CD8-positive, alpha-beta memory T cell (primary cell): ENCODE results near the gene PIK3C2A. TPM values are rescaled to one million over a fixed set of nuclear protein-coding genes. Genes with fewer than 3 reads are reported as not detected.

Source experiments
- CTCF ChIA-PET: fragments of 350-600 bp; sonication (Branson Sonifier 250); formaldehyde crosslinking; loops from one replicate; lab custom pipeline; 2021; ENCODE audit warnings: antibody characterized with exemption; lab: Charles Lee
- POLR2A ChIA-PET: fragments of 350-600 bp; sonication (Branson Sonifier 250); formaldehyde crosslinking; loops from one replicate; lab custom pipeline; 2021; ENCODE audit warnings: antibody characterized with exemption; lab: Charles Lee
- DNase-seq, 5 donors: peaks; one replicate each; pipeline versions ENCODE4 v3.0.0 to v3.0.0-alpha.2; 2020 to 2022; ENCODE audit warnings: mixed read lengths in 1 of 5
- H3K27ac ChIP-seq: one replicate; pipeline ENCODE4 v1.7.0; 2013; ENCODE audit warnings: low read depth, mild to moderate bottlenecking, low read length, moderate library complexity
- H3K27me3 ChIP-seq: 2 replicates; pipeline ENCODE4 v1.7.0; 2013; ENCODE audit warnings: low read length, mild to moderate bottlenecking; ENCODE audit not compliant: insufficient read depth, poor library complexity, severe bottlenecking
- H3K36me3 ChIP-seq: 2 replicates; pipeline ENCODE4 v1.7.0; 2013; ENCODE audit warnings: mild to moderate bottlenecking, low read length, moderate library complexity; ENCODE audit not compliant: insufficient read depth
- H3K4me1 ChIP-seq: 2 replicates; pipeline ENCODE4 v1.7.0; 2013; ENCODE audit warnings: mild to moderate bottlenecking, low read length, moderate library complexity; ENCODE audit not compliant: insufficient read depth
- H3K4me3 ChIP-seq: 2 replicates; pipeline ENCODE4 v1.7.0; 2013; ENCODE audit warnings: mild to moderate bottlenecking, low read length
- H3K9me3 ChIP-seq: 2 replicates; pipeline ENCODE4 v1.7.0; 2013; ENCODE audit warnings: mild to moderate bottlenecking, low read length
- H3K27ac Mint-ChIP-seq, 8 donors: one replicate each; pipeline ENCODE4 v1.8.0; 2020 to 2021; ENCODE audit warnings: mixed read lengths in 8 of 8, mild to moderate bottlenecking in 6 of 8, inconsistent platforms in 3 of 8, moderate library complexity in 3 of 8
- H3K27me3 Mint-ChIP-seq, 2 donors: one replicate each; pipeline ENCODE4 v1.8.0; 2020 to 2021; ENCODE audit warnings: mixed read lengths in 2 of 2, mild to moderate bottlenecking in 1 of 2, moderate library complexity in 1 of 2
- H3K36me3 Mint-ChIP-seq, 3 donors: one replicate each; pipeline ENCODE4 v1.8.0; 2020 to 2021; ENCODE audit warnings: mixed read lengths in 3 of 3, inconsistent platforms in 1 of 3, mild to moderate bottlenecking in 1 of 3
- H3K4me1 Mint-ChIP-seq, 3 donors: one replicate each; pipeline ENCODE4 v1.8.0; 2020 to 2021; ENCODE audit warnings: mixed read lengths in 3 of 3, inconsistent platforms in 1 of 3, mild to moderate bottlenecking in 1 of 3
- H3K4me3 Mint-ChIP-seq, 7 donors: one replicate each; pipeline ENCODE4 v1.8.0; 2020 to 2021; ENCODE audit warnings: mixed read lengths in 7 of 7, mild to moderate bottlenecking in 6 of 7, moderate library complexity in 4 of 7, inconsistent platforms in 2 of 7
- H3K9me3 Mint-ChIP-seq, 5 donors: one replicate each; pipeline ENCODE4 v1.8.0; 2020 to 2022; ENCODE audit warnings: mixed read lengths in 5 of 5, mild to moderate bottlenecking in 3 of 5, moderate library complexity in 2 of 5, inconsistent platforms in 1 of 5
- polyA plus RNA-seq: library from polyadenylated mRNA; unstranded; fragments of 300-500 nt; fragmentation: Illumina TruSeq; gene quantifications from one replicate; pipeline ENCODE4 v1.2.3, GENCODE V29; 2021
- total RNA-seq, 2 experiments: library from RNA; stranded (reverse); gene quantifications; one replicate each; pipeline ENCODE4 v1.2.3, GENCODE V29; 2021

Gene PIK3C2A
- total and polyA plus RNA-seq, 3 experiments from 2014 or later, result 8.1 to 33.0 (median 30.4) TPM

DNA sequence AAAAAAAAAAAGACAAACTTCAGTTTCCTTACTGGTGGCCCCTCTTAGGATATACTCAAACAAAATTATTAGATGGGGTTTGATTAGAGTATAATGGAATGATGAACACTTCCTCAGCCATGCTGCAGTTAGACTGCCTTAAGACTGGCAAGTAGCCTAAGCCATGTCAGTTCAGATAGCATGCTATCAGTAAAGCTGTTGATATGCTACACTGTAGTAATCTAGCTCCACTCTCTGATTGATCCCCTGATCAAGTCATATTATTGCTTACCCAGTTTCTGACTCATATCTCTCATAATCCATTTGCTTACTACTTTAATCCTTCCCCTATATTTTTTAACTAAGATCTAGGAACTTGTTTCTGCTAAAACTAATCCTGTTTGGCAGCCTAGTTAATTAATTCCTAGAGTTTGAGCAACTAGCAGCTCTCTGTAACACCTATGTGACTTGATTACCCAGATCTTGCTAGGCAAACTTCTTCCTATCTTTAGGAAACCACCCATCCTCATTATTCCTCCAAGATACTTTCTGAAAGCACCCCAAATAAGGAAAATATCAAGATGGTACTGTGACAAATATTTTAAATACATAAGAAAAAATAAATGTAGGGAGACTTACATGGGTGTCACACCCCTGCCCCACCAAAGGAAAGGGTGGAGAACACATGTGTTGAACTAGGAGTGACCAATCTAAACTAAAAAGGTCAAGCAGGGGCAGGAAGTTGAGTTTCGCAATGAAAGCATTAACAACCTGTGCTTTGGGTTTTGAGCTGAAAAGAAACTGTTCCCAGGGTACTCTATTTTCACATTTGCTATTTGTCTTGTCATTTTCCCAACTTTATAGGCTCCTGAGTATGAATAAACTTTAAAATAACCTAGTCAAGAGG, 43.2 kb downstream of the PIK3C2A start:
- POLR2A ChIA-PET, result interaction anchor here (0.5 kb wide), 1 partner anchor 37 kb away, joined by 4 read pairs; no protein-coding TSS in a partner anchor
- H3K4me3 Mint-ChIP-seq, result no peak overlapping the region
- peaks cover 57 to 72% (median 63%) of the 10 kb centered on the region in 3 donors for H3K4me1 Mint-ChIP-seq
- no peaks in the 10 kb centered on the region for H3K9me3 Mint-ChIP-seq
- DNase-seq, result no peak
- peak overlapping the region in 4 of 8 donors; percentile 41 to 82 (median 62) for H3K27ac Mint-ChIP-seq
- no peak overlapping the region for H3K4me3 ChIP-seq
- CTCF ChIA-PET, result interaction anchor here (0.5 kb wide), 1 partner anchor 1191 kb away, joined by 3 read pairs; no protein-coding TSS in a partner anchor
- H3K27me3 Mint-ChIP-seq, result peaks cover 0 to 1% of the 10 kb centered on the region in 2 donors
- H3K9me3 ChIP-seq, result no peaks in the 10 kb centered on the region
- H3K27ac ChIP-seq, result no peak overlapping the region
- peaks cover 0 to 33% (median 16%) of the 10 kb centered on the region in 3 donors for H3K36me3 Mint-ChIP-seq
- H3K36me3 ChIP-seq, result peaks cover 10% of the 10 kb centered on the region
- no peaks in the 10 kb centered on the region for H3K27me3 ChIP-seq
- peaks cover 33% of the 10 kb centered on the region for H3K4me1 ChIP-seq

DNA sequence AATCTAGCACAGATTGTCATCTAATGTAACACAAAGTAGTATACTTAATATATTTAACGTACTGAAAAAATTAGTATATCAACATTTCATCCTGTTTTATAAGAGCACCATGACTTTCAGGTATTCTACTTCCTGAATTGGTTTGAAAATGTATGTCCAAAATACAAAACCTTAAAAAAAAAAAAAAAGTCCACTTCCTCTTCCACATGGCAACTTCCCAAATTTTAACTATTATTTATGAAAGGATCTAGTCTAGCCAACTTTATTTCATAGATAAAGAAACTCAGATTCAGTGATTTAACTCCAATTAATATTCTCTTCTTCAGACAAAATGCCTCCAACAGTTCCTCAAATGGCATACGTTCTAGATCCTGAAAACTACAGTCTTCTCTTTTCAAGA, 44.0 kb downstream of the PIK3C2A start:
- ChIA-PET POLR2A (no interaction called here), CTCF (interaction anchor here (0.5 kb wide), 1 partner anchor 1191 kb away, joined by 3 read pairs; no protein-coding TSS in a partner anchor)
- peaks cover 33% of the 10 kb centered on the region for H3K4me1 ChIP-seq
- H3K9me3 Mint-ChIP-seq, result no peaks in the 10 kb centered on the region
- no peak for DNase-seq
- no peaks in the 10 kb centered on the region for H3K27me3 ChIP-seq
- H3K36me3 Mint-ChIP-seq, result peaks cover 0 to 27% (median 14%) of the 10 kb centered on the region in 3 donors
- peaks cover 0 to 1% of the 10 kb centered on the region in 2 donors for H3K27me3 Mint-ChIP-seq
- H3K27ac ChIP-seq, result no peak overlapping the region
- no peak overlapping the region for H3K4me3 Mint-ChIP-seq
- H3K27ac Mint-ChIP-seq, result peak overlapping the region in 2 of 8 donors; percentile 15 to 33
- no peak overlapping the region for H3K4me3 ChIP-seq
- peaks cover 2% of the 10 kb centered on the region for H3K36me3 ChIP-seq
- peaks cover 53 to 70% (median 64%) of the 10 kb centered on the region in 3 donors for H3K4me1 Mint-ChIP-seq
- no peaks in the 10 kb centered on the region for H3K9me3 ChIP-seq

DNA sequence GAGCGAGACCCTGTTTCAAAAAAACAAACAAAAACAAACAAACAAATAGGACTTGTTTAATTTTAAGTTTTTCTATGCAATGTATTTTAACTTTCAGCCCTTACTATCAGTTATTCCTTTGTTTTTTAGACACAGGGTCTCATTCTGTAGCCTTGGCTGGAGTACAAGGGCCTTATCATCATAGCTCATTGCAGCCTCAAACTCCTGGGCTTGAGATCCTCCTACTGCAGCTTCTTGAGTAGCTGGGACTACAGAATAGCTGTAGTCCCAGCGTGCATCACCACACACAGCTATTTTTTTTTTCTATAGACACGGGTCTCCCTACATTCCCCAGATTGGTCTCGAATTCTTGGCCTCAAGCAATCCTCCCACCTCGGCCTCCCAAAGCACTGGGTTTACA, 44.5 kb downstream of the PIK3C2A start:
- Histone ChIP-seq H3K27me3 (no peaks in the 10 kb centered on the region), H3K4me1 (peaks cover 33% of the 10 kb centered on the region), H3K27ac (no peak overlapping the region), H3K4me3 (no peak overlapping the region), H3K9me3 (no peaks in the 10 kb centered on the region), H3K36me3 (no peaks in the 10 kb centered on the region)
- H3K36me3 Mint-ChIP-seq, result peaks cover 0 to 22% (median 12%) of the 10 kb centered on the region in 3 donors
- H3K4me3 Mint-ChIP-seq, result no peak overlapping the region
- peaks cover 53 to 68% (median 63%) of the 10 kb centered on the region in 3 donors for H3K4me1 Mint-ChIP-seq
- H3K27ac Mint-ChIP-seq, result peak overlapping the region in 1 of 8 donors; percentile 33
- ChIA-PET CTCF (no interaction called here), POLR2A (no interaction called here)
- no peak for DNase-seq
- H3K27me3 Mint-ChIP-seq, result peaks cover 0 to 1% of the 10 kb centered on the region in 2 donors
- no peaks in the 10 kb centered on the region for H3K9me3 Mint-ChIP-seq

DNA sequence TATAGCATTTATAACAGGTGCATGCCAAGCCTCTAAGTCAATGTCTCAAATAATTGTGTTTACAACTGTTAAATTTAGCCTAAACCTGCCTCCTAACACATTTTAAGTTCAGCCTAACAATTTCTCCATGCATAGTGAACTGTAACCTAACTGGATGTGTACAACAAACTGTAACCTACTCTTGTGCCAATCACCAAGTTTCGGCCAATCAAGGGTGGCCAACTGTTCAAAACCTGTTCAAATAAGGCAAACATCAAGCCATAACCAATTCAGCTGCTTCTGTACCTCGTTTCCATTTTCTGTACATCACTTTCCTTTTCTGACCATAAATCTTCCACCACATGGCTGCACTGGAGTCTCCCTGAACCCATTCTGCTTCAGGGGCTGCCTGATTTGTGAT, 45.4 kb downstream of the PIK3C2A start:
- peak overlapping the region; percentile 22 to 88 (median 78) for H3K27ac Mint-ChIP-seq
- H3K27ac ChIP-seq, result no peak overlapping the region

DNA sequence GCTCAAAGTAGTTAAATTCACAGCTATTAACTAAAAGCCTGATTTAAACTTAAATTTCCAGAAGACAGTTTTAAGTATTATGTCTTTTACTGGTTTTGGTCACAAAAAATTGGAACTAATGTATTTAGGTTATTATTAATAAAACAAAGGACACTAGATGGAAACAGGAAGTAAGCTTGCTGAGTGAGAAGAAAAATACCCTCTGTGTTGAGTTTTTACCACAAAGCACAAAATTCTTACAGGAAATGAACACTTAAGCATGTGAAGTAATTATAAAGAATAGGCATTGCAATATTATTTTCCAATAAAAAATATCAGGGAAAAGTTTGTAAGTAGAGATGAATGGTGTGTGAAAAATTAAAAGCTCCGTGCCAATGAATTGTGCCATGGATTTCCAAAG, 46.3 kb downstream of the PIK3C2A start:
- peaks cover 55 to 70% (median 60%) of the 10 kb centered on the region in 3 donors for H3K4me1 Mint-ChIP-seq
- H3K4me1 ChIP-seq, result peaks cover 33% of the 10 kb centered on the region

More for the DNA sequence above, 45.4 kb downstream of the PIK3C2A start:
- no peaks in the 10 kb centered on the region for H3K27me3 ChIP-seq
- POLR2A ChIA-PET, result no interaction called here
- no peaks in the 10 kb centered on the region for H3K36me3 ChIP-seq
- Mint-ChIP-seq H3K27me3 (peaks cover 0 to 1% of the 10 kb centered on the region in 2 donors), H3K4me1 (peaks cover 51 to 65% (median 58%) of the 10 kb centered on the region in 3 donors), H3K4me3 (peak overlapping the region in 4 of 7 donors; percentile 33 to 67 (median 38)), H3K9me3 (no peaks in the 10 kb centered on the region), H3K36me3 (peaks cover 0 to 18% (median 8%) of the 10 kb centered on the region in 3 donors)
- peaks cover 33% of the 10 kb centered on the region for H3K4me1 ChIP-seq
- no peak overlapping the region for H3K4me3 ChIP-seq
- no peak for DNase-seq
- no peaks in the 10 kb centered on the region for H3K9me3 ChIP-seq
- CTCF ChIA-PET, result no interaction called here

DNA sequence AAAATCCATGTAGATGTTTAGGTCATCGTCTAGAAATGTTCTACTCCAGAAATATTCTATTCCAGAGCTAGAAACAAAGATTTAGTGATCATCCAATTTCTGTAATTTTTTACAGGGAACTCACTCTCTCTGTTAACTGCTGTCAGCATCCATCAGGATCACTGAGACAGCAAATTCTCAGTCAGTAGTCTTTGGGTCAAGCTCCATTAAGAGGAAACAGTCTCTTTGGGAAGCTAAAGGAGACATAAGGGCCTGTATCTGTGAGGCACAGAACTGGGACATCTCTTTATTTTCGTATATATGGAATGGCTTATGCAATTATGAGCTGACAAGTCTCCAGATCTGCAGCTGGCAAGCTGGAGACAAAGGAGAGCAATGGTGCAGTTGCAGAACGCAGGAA, 48.3 kb downstream of the PIK3C2A start:
- H3K27ac ChIP-seq, result no peak overlapping the region
- Mint-ChIP-seq H3K36me3 (peaks cover 0 to 23% (median 16%) of the 10 kb centered on the region in 3 donors), H3K27me3 (peaks cover 0 to 1% of the 10 kb centered on the region in 2 donors), H3K4me3 (no peak overlapping the region), H3K4me1 (peaks cover 49 to 62% (median 55%) of the 10 kb centered on the region in 3 donors), H3K9me3 (no peaks in the 10 kb centered on the region), H3K27ac (no peak overlapping the region)
- POLR2A ChIA-PET, result no interaction called here
- DNase-seq, result no peak
- no peaks in the 10 kb centered on the region for H3K9me3 ChIP-seq
- H3K36me3 ChIP-seq, result no peaks in the 10 kb centered on the region
- CTCF ChIA-PET, result no interaction called here
- no peaks in the 10 kb centered on the region for H3K27me3 ChIP-seq
- no peak overlapping the region for H3K4me3 ChIP-seq
- peaks cover 26% of the 10 kb centered on the region for H3K4me1 ChIP-seq

More for the DNA sequence above, 46.3 kb downstream of the PIK3C2A start:
- ChIA-PET POLR2A (no interaction called here), CTCF (no interaction called here)
- no peaks in the 10 kb centered on the region for H3K36me3 ChIP-seq
- H3K9me3 Mint-ChIP-seq, result no peaks in the 10 kb centered on the region
- H3K4me3 Mint-ChIP-seq, result peak overlapping the region in 5 of 7 donors; percentile 5 to 42 (median 27)
- no peak for DNase-seq
- H3K4me3 ChIP-seq, result no peak overlapping the region
- peak overlapping the region in 5 of 8 donors; percentile 23 to 84 (median 48) for H3K27ac Mint-ChIP-seq
- H3K27me3 ChIP-seq, result no peaks in the 10 kb centered on the region
- H3K27ac ChIP-seq, result no peak overlapping the region
- H3K27me3 Mint-ChIP-seq, result peaks cover 0 to 1% of the 10 kb centered on the region in 2 donors
- peaks cover 0 to 15% (median 10%) of the 10 kb centered on the region in 3 donors for H3K36me3 Mint-ChIP-seq
- H3K9me3 ChIP-seq, result no peaks in the 10 kb centered on the region
